ENCODE results near the gene TP53TG5. TPM values are rescaled to one million over a fixed set of nuclear protein-coding genes. Genes with fewer than 3 reads are reported as not detected.

The TP53TG5 gene
- polyA plus RNA-seq, 2 donors: 0.13 TPM; not detected in 1

- no peak overlapping the region for H3K27ac ChIP-seq (ENCODE audit: low read depth in 2 of 2, low read length in 1 of 2)
- no peaks in the 10 kb centered on the region for H3K4me1 ChIP-seq (ENCODE audit: control insufficient read depth in 2 of 2, insufficient read depth in 2 of 2, low read length in 1 of 2)
- no peaks in the 10 kb centered on the region for H3K9me3 ChIP-seq (ENCODE audit: control insufficient read depth in 2 of 2, insufficient read depth in 1 of 2, low read depth in 1 of 2, low read length in 1 of 2)
- no peaks in the 10 kb centered on the region for H3K36me3 ChIP-seq (ENCODE audit: control insufficient read depth in 2 of 2, insufficient read depth in 2 of 2, low read length in 1 of 2)
- no peak overlapping the region for H3K4me3 ChIP-seq (ENCODE audit: low read depth in 1 of 2, low read length in 2 of 2)
- no peaks in the 10 kb centered on the region for H3K27me3 ChIP-seq (ENCODE audit: control insufficient read depth in 1 of 2, insufficient read depth in 2 of 2, low read length in 2 of 2)
- WGBS, 2 donors: 56 to 68% methylated on average over 2 of the region's 2 CpGs
Measured at GRCh38 chr20:45391559-45391958, 13.4 kb upstream of the TP53TG5 start.

DNA sequence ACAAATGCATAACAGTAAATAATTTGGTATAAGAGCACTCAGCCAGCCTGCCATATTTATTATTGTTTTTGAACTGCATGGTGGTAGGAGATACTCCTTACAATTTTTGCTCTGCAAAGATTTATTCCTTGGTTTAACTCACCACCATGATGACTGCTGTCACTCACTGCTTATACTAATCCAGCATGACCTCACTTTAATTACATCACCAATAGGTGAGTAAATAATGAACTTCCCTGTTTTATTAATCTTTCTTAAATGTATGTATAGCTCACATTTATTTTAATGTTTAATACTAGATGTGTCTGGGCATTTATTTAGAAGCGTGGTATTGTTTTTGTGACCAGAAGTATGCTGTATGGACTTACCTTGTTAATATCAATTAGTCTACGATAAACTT, 12.8 kb upstream of the TP53TG5 start:
- Histone ChIP-seq H3K27me3 (ENCODE audit: control insufficient read depth in 1 of 2, insufficient read depth in 2 of 2, low read length in 2 of 2) (no peaks in the 10 kb centered on the region), H3K4me1 (ENCODE audit: control insufficient read depth in 2 of 2, insufficient read depth in 2 of 2, low read length in 1 of 2) (no peaks in the 10 kb centered on the region), H3K4me3 (ENCODE audit: low read depth in 1 of 2, low read length in 2 of 2) (no peak overlapping the region), H3K9me3 (ENCODE audit: control insufficient read depth in 2 of 2, insufficient read depth in 1 of 2, low read depth in 1 of 2, low read length in 1 of 2) (no peaks in the 10 kb centered on the region), H3K36me3 (ENCODE audit: control insufficient read depth in 2 of 2, insufficient read depth in 2 of 2, low read length in 1 of 2) (no peaks in the 10 kb centered on the region), H3K27ac (ENCODE audit: low read depth in 2 of 2, low read length in 1 of 2) (no peak overlapping the region)
- 91 to 93% methylated on average over 2 of the region's 2 CpGs for WGBS, 2 donors

DNA sequence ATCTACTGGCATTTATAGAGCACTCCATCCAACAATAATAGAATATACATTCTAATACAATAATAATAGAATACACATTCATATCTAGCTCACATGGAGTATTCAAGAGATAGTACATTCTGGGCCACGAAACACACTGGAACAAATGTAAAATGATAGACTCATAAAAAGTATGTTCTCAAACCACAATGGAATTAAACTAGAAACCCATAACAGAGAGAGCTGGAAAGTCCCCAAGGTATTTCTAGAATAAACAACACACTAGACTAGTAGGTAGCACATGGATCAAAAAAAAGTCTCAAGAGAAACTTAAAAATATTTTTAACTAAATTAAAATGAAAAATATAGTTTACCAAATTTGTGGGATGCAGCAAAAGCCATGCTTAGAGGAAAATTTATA, 9.1 kb upstream of the TP53TG5 start:
- Histone ChIP-seq H3K27me3 (ENCODE audit: control insufficient read depth in 1 of 2, insufficient read depth in 2 of 2, low read length in 2 of 2) (no peaks in the 10 kb centered on the region), H3K27ac (ENCODE audit: low read depth in 2 of 2, low read length in 1 of 2) (no peak overlapping the region), H3K4me3 (ENCODE audit: low read depth in 1 of 2, low read length in 2 of 2) (no peak overlapping the region), H3K36me3 (ENCODE audit: control insufficient read depth in 2 of 2, insufficient read depth in 2 of 2, low read length in 1 of 2) (no peaks in the 10 kb centered on the region), H3K9me3 (ENCODE audit: control insufficient read depth in 2 of 2, insufficient read depth in 1 of 2, low read depth in 1 of 2, low read length in 1 of 2) (no peaks in the 10 kb centered on the region), H3K4me1 (ENCODE audit: control insufficient read depth in 2 of 2, insufficient read depth in 2 of 2, low read length in 1 of 2) (no peaks in the 10 kb centered on the region)
- WGBS, 2 donors: 84 to 88% methylated on average over 1 of the region's 1 CpG

GRCh38 chr20:45377269-45377668, 856 bp downstream of the TP53TG5 start:
- H3K9me3 ChIP-seq (ENCODE audit: control insufficient read depth in 2 of 2, insufficient read depth in 1 of 2, low read depth in 1 of 2, low read length in 1 of 2): no peaks in the 10 kb centered on the region
- no peak overlapping the region for H3K4me3 ChIP-seq (ENCODE audit: low read depth in 1 of 2, low read length in 2 of 2)
- no peaks in the 10 kb centered on the region for H3K27me3 ChIP-seq (ENCODE audit: control insufficient read depth in 1 of 2, insufficient read depth in 2 of 2, low read length in 2 of 2)
- H3K4me1 ChIP-seq (ENCODE audit: control insufficient read depth in 2 of 2, insufficient read depth in 2 of 2, low read length in 1 of 2): peaks cover 0 to 3% of the 10 kb centered on the region in 2 donors
- no peaks in the 10 kb centered on the region for H3K36me3 ChIP-seq (ENCODE audit: control insufficient read depth in 2 of 2, insufficient read depth in 2 of 2, low read length in 1 of 2)
- WGBS, 2 donors: 69% methylated on average over 11 of the region's 11 CpGs
- H3K27ac ChIP-seq (ENCODE audit: low read depth in 2 of 2, low read length in 1 of 2): no peak overlapping the region

DNA sequence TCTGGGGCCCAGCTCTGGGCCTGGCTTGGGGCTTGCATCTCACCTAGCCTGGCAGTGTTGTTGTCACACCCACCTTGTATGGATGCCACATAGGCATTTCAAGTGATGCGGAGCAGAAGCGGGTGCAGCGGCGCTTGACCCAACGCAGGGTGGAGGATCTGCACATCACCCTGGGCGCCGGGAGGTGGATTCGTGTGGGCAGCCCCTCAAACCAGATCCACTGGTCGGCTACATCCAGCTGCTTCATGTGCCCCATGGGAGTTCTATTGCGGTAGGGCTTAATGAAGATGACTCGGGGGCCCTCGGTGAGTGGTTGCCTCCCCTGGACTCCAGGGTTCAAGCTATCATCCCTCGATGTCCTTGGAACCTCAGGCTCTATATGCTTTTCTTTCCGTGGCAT, 3.2 kb downstream of the TP53TG5 start:
- Histone ChIP-seq H3K36me3 (ENCODE audit: control insufficient read depth in 2 of 2, insufficient read depth in 2 of 2, low read length in 1 of 2) (no peaks in the 10 kb centered on the region), H3K4me3 (ENCODE audit: low read depth in 1 of 2, low read length in 2 of 2) (no peak overlapping the region), H3K4me1 (ENCODE audit: control insufficient read depth in 2 of 2, insufficient read depth in 2 of 2, low read length in 1 of 2) (peaks cover 0 to 3% of the 10 kb centered on the region in 2 donors), H3K27me3 (ENCODE audit: control insufficient read depth in 1 of 2, insufficient read depth in 2 of 2, low read length in 2 of 2) (no peaks in the 10 kb centered on the region), H3K27ac (ENCODE audit: low read depth in 2 of 2, low read length in 1 of 2) (no peak overlapping the region), H3K9me3 (ENCODE audit: control insufficient read depth in 2 of 2, insufficient read depth in 1 of 2, low read depth in 1 of 2, low read length in 1 of 2) (no peaks in the 10 kb centered on the region)
- WGBS, 2 donors: 95 to 97% methylated on average over 14 of the region's 14 CpGs

DNA sequence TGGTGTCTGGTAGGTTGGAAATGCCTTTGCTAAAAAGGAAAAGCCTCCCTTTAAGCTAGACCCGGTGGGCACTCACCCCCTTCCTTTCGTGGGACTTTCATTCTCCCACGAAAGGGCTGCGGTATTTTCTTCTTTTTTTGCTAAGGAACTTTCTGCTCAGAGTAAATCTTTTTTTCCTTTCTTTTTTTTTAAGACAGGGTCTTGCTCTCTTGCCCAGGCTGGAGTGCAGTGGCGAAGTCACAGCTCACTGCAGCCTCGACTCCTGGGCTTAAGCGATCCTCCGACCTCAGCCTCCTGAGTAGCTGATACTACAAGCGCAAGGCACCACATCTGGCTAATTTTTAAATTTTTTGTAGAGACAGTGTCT, 4.0 kb downstream of the TP53TG5 start:
- Histone ChIP-seq H3K4me1 (ENCODE audit: control insufficient read depth in 2 of 2, insufficient read depth in 2 of 2, low read length in 1 of 2) (peaks cover 0 to 3% of the 10 kb centered on the region in 2 donors), H3K36me3 (ENCODE audit: control insufficient read depth in 2 of 2, insufficient read depth in 2 of 2, low read length in 1 of 2) (no peaks in the 10 kb centered on the region), H3K4me3 (ENCODE audit: low read depth in 1 of 2, low read length in 2 of 2) (peak overlapping the region; percentile 41 to 53), H3K9me3 (ENCODE audit: control insufficient read depth in 2 of 2, insufficient read depth in 1 of 2, low read depth in 1 of 2, low read length in 1 of 2) (no peaks in the 10 kb centered on the region), H3K27me3 (ENCODE audit: control insufficient read depth in 1 of 2, insufficient read depth in 2 of 2, low read length in 2 of 2) (no peaks in the 10 kb centered on the region), H3K27ac (ENCODE audit: low read depth in 2 of 2, low read length in 1 of 2) (no peak overlapping the region)
- WGBS, 2 donors: 59% methylated on average over 9 of the region's 9 CpGs

DNA sequence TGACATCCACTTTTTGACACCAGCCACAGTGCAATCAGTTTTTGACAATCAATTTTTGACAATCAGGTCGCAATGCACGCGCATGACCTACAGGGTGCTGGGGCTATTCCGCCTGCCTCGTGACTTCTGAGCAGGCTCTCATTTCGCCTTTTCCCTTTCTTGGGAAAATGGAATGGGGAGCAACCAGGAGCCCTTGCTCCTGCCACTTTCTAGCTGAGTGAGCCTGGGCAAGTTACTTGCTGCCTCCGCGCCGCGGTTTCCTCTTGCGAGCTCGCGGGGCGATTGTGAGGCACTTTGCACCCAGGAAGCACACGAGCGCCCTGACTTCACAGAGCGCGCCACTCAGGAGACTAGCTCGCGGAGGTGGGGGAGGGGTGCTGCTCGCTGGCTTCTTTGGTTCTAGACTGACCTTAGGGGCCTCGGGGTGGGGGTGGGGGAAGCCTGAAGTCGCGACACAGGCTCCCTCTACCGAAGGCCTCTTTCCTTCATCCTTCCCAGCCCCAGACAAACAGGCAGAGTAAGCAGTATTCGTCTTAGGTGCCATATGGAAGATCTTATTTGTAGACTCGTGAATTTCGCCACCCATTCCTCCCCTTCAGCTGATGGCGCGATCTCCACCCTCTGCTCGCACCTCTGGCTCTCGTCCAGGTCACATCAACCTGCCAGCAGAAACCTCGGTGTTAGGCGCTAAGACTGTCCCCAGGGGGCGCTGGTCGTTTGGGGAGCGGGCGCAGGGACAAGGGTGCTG, 4.6 kb downstream of the TP53TG5 start:
- peaks cover 0 to 3% of the 10 kb centered on the region in 2 donors for H3K4me1 ChIP-seq (ENCODE audit: control insufficient read depth in 2 of 2, insufficient read depth in 2 of 2, low read length in 1 of 2)
- 5 to 10% methylated on average over 38 of the region's 38 CpGs for WGBS, 2 donors
- H3K27me3 ChIP-seq (ENCODE audit: control insufficient read depth in 1 of 2, insufficient read depth in 2 of 2, low read length in 2 of 2): no peaks in the 10 kb centered on the region
- H3K4me3 ChIP-seq (ENCODE audit: low read depth in 1 of 2, low read length in 2 of 2): peak overlapping the region; percentile 41 to 53
- no peaks in the 10 kb centered on the region for H3K9me3 ChIP-seq (ENCODE audit: control insufficient read depth in 2 of 2, insufficient read depth in 1 of 2, low read depth in 1 of 2, low read length in 1 of 2)
- no peaks in the 10 kb centered on the region for H3K36me3 ChIP-seq (ENCODE audit: control insufficient read depth in 2 of 2, insufficient read depth in 2 of 2, low read length in 1 of 2)
- peak overlapping the region; percentile 60 to 79 for H3K27ac ChIP-seq (ENCODE audit: low read depth in 2 of 2, low read length in 1 of 2)

DNA sequence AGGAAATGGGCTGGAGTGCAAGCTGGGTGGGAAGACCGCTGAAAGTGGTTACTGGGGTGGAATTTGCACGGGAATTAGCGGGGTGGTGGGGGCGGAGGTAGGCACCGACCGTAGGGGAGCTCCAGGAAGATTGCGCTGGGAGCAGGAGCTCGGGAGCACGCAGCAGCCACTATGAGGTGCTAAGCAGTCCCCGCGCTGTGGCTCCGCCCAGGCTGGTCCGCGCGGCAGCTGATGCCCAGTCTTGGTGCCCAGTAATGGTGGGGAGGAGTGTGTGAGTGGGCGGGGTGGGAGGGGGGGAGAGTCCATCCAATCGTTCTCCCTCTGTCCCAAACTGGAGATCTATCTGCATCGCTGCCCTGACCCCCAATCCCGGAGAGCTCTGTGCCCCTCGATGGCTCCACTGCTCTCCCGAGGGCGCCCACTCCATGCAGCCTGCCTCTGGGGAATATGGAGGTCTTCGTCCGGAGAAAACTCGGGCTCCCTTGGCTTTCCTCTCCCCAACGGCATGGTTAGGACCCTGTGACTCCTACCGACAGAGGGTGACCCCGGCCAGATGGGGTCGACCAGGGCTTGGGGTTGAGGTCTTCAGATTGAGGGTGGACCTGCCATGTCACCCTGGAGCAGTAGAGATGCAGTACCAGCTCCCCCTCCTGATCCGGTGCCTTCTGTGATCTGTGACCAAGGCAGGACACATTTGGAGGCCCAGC, 5.3 kb downstream of the TP53TG5 start:
- WGBS, 2 donors: 47 to 57% methylated on average over 20 to 30 of the region's 30 CpGs

GRCh38 chr20:45372241-45372640, 5.9 kb downstream of the TP53TG5 start:
- Histone ChIP-seq H3K27ac (ENCODE audit: low read depth in 2 of 2, low read length in 1 of 2) (no peak overlapping the region), H3K27me3 (ENCODE audit: control insufficient read depth in 1 of 2, insufficient read depth in 2 of 2, low read length in 2 of 2) (no peaks in the 10 kb centered on the region), H3K4me1 (ENCODE audit: control insufficient read depth in 2 of 2, insufficient read depth in 2 of 2, low read length in 1 of 2) (peaks cover 0 to 3% of the 10 kb centered on the region in 2 donors), H3K4me3 (ENCODE audit: low read depth in 1 of 2, low read length in 2 of 2) (no peak overlapping the region), H3K36me3 (ENCODE audit: control insufficient read depth in 2 of 2, insufficient read depth in 2 of 2, low read length in 1 of 2) (peaks cover 5% of the 10 kb centered on the region in 2 donors), H3K9me3 (ENCODE audit: control insufficient read depth in 2 of 2, insufficient read depth in 1 of 2, low read depth in 1 of 2, low read length in 1 of 2) (no peaks in the 10 kb centered on the region)
- WGBS, 2 donors: 92 to 93% methylated on average over 10 of the region's 10 CpGs

More for the DNA sequence above, 5.3 kb downstream of the TP53TG5 start:
- H3K4me1 ChIP-seq (ENCODE audit: control insufficient read depth in 2 of 2, insufficient read depth in 2 of 2, low read length in 1 of 2): peaks cover 0 to 3% of the 10 kb centered on the region in 2 donors
- H3K9me3 ChIP-seq (ENCODE audit: control insufficient read depth in 2 of 2, insufficient read depth in 1 of 2, low read depth in 1 of 2, low read length in 1 of 2): no peaks in the 10 kb centered on the region
- peak overlapping the region; percentile 41 to 53 for H3K4me3 ChIP-seq (ENCODE audit: low read depth in 1 of 2, low read length in 2 of 2)
- H3K36me3 ChIP-seq (ENCODE audit: control insufficient read depth in 2 of 2, insufficient read depth in 2 of 2, low read length in 1 of 2): no peaks in the 10 kb centered on the region
- peak overlapping the region; percentile 60 to 79 for H3K27ac ChIP-seq (ENCODE audit: low read depth in 2 of 2, low read length in 1 of 2)
- no peaks in the 10 kb centered on the region for H3K27me3 ChIP-seq (ENCODE audit: control insufficient read depth in 1 of 2, insufficient read depth in 2 of 2, low read length in 2 of 2)
